ENCODE data around the gene SERPINB10.

Gene SERPINB10

DNA sequence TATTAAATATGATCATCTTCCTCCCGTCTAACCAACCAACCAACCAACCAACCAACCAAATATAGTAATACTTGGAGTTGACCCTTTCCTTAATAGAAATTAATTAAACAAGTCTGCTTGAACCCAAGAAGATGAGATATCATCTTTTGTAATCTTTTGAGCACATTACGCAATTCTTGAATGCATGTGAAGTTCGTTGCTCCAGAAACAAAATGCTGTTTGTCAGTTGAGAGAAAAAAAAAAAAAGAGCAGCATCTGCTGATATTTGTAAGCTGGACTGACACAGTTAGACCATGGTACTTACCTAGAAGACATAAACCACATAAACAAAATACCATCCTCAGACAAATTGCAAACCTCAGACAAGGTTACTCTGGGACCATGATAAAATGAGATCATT is 29.4 kb upstream of the SERPINB10 start:
- WGBS, 2 experiments = 93% methylated on average over 3 of the region's 3 CpGs
- H3K4me1 ChIP-seq (ENCODE audit: control insufficient read depth, insufficient read depth, low read length) = no peaks in the 10 kb centered on the region
- H3K9me3 ChIP-seq (ENCODE audit: control insufficient read depth, low read length) = no peaks in the 10 kb centered on the region
- H3K27me3 ChIP-seq (ENCODE audit: control insufficient read depth, insufficient read depth, low read length, poor library complexity, severe bottlenecking) = no peaks in the 10 kb centered on the region
- no peak overlapping the region for H3K27ac ChIP-seq (ENCODE audit: insufficient read depth, low read depth, low read length, poor library complexity, severe bottlenecking)
- H3K4me3 ChIP-seq (ENCODE audit: insufficient read depth, low read depth, low read length) = no peak overlapping the region
- no peaks in the 10 kb centered on the region for H3K36me3 ChIP-seq (ENCODE audit: control insufficient read depth, insufficient read depth, low read length)

DNA sequence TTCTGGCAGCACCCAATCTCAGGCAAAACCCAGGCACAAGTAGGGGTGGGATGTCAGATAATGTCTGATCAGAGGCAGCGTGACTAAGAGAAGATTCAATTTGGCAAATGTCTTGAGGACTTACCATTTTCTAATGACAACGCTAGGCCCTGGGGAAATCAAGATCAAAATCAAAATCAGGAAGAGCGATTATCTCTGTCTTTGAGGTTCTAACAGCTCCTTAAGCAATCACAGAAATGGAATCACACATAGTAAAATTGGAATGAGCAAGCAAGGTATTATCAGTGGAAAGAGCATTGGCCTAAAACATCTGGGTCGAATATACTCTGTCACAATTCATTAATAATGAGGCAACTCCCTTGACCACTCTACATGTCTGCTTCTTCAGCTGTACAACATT is 28.8 kb upstream of the SERPINB10 start:
- Histone ChIP-seq H3K4me3 (ENCODE audit: insufficient read depth, low read depth, low read length) (no peak overlapping the region), H3K27ac (ENCODE audit: insufficient read depth, low read depth, low read length, poor library complexity, severe bottlenecking) (no peak overlapping the region)

DNA sequence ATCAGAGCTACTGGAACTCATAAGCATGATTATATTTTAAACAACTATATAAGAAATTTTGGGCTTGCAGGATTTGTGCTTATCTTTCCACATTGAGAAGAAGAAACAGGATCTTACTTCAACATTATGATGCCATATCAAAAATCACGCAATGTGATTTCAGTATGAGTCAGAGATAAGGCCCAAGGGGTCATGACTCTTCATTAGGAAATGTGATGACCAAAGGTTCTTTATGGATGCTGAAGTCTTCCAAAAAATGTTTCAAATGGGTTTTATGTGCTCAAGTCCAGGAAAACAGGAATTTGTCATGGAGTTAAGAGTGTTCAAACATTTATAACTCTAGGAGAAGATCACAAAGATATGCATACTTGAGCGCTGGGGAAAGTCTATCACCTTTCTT is 28.0 kb upstream of the SERPINB10 start:
- 94 to 95% methylated on average over 2 of the region's 2 CpGs for WGBS, 2 experiments
- Histone ChIP-seq H3K4me1 (ENCODE audit: control insufficient read depth, insufficient read depth, low read length) (no peaks in the 10 kb centered on the region), H3K27me3 (ENCODE audit: control insufficient read depth, insufficient read depth, low read length, poor library complexity, severe bottlenecking) (no peaks in the 10 kb centered on the region), H3K36me3 (ENCODE audit: control insufficient read depth, insufficient read depth, low read length) (no peaks in the 10 kb centered on the region), H3K27ac (ENCODE audit: insufficient read depth, low read depth, low read length, poor library complexity, severe bottlenecking) (no peak overlapping the region), H3K4me3 (ENCODE audit: insufficient read depth, low read depth, low read length) (no peak overlapping the region), H3K9me3 (ENCODE audit: control insufficient read depth, low read length) (no peaks in the 10 kb centered on the region)

More for the DNA sequence above, 28.8 kb upstream of the SERPINB10 start:
- H3K36me3 ChIP-seq (ENCODE audit: control insufficient read depth, insufficient read depth, low read length) = no peaks in the 10 kb centered on the region
- no peaks in the 10 kb centered on the region for H3K9me3 ChIP-seq (ENCODE audit: control insufficient read depth, low read length)
- 88 to 89% methylated on average over 4 of the region's 4 CpGs for WGBS, 2 experiments
- H3K4me1 ChIP-seq (ENCODE audit: control insufficient read depth, insufficient read depth, low read length) = no peaks in the 10 kb centered on the region
- H3K27me3 ChIP-seq (ENCODE audit: control insufficient read depth, insufficient read depth, low read length, poor library complexity, severe bottlenecking) = no peaks in the 10 kb centered on the region

DNA sequence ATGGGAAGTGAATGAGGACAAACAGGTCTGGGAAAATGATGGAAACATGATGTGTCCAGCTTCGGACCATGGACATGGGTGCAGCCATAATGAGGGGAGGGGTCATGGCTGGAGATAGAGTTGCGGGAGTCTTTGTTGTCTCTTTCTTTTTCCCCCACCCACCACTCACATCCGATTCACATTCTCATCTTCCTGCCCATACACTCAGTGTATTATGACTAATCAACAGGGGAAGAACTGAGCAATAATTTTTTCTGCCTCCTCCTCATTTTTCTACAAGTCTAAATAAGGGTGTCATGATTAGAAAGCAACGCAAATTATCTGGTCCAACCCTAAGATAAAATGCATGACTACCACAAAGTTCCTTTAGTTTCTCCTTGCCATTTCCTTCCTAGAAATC is 25.9 kb upstream of the SERPINB10 start:
- WGBS, 2 experiments = 90 to 96% methylated on average over 3 to 4 of the region's 4 CpGs
- Histone ChIP-seq H3K4me1 (ENCODE audit: control insufficient read depth, insufficient read depth, low read length) (no peaks in the 10 kb centered on the region), H3K36me3 (ENCODE audit: control insufficient read depth, insufficient read depth, low read length) (no peaks in the 10 kb centered on the region), H3K4me3 (ENCODE audit: insufficient read depth, low read depth, low read length) (no peak overlapping the region), H3K27me3 (ENCODE audit: control insufficient read depth, insufficient read depth, low read length, poor library complexity, severe bottlenecking) (no peaks in the 10 kb centered on the region), H3K27ac (ENCODE audit: insufficient read depth, low read depth, low read length, poor library complexity, severe bottlenecking) (no peak overlapping the region), H3K9me3 (ENCODE audit: control insufficient read depth, low read length) (no peaks in the 10 kb centered on the region)

DNA sequence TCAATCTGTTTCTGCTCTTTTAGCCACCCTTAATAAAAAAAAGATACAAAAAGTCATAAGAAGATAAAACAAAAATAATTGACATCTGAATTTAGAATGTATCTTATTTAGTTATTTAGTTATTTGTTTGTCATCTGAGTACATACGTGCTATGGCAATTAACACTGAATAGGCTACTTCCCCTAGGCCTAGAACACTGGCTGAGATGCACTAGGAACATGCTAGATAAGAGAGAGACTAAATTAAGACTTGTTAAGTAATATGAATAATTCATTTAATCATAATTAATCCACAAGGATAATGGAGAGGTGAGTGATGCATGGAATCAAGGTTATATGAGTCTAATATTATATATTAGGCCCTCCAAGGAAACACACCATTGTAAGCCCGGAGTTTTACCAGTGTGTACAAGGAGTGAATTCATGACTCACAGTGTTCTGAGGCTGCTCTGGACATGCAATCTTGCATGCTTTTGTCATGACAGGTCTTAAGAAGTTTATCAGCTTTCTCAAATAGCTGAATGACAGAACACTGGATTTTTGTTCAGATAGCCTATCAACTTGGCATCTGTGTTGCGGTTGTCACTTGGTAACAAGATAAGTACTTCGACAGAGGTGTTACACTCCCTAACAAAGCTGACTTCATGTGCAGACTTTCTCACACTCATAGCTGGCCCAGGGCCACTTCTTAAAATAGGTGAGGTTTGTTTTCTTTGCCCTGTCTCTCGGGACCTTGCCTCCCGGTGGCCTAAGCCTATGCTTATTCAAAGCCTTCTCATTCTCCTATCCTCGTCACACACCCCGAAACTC is 25.2 kb upstream of the SERPINB10 start:
- H3K27ac ChIP-seq (ENCODE audit: insufficient read depth, low read depth, low read length, poor library complexity, severe bottlenecking) = no peak overlapping the region
- WGBS, 2 experiments = 86 to 95% methylated on average over 7 to 8 of the region's 8 CpGs
- H3K36me3 ChIP-seq (ENCODE audit: control insufficient read depth, insufficient read depth, low read length) = no peaks in the 10 kb centered on the region
- no peaks in the 10 kb centered on the region for H3K4me1 ChIP-seq (ENCODE audit: control insufficient read depth, insufficient read depth, low read length)
- H3K9me3 ChIP-seq (ENCODE audit: control insufficient read depth, low read length) = no peaks in the 10 kb centered on the region
- no peaks in the 10 kb centered on the region for H3K27me3 ChIP-seq (ENCODE audit: control insufficient read depth, insufficient read depth, low read length, poor library complexity, severe bottlenecking)
- no peak overlapping the region for H3K4me3 ChIP-seq (ENCODE audit: insufficient read depth, low read depth, low read length)

DNA sequence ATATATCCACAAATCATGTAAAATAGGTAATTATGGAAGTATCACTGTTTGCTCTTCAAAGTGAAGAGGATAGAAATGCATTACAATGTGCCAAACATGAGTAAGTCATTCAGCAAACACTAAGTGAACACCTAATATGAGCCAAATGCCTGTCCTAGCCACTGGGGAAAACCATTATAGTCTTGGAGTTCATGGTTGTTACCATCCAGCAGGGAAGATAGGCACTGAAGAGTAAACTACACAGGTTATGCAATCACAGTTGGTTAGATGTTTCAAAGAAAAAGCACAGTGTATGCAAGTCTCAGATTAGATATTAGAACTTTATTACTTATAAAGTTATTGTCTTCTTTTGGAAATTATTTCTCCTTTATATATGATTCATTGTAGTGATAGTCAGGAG is 24.1 kb upstream of the SERPINB10 start:
- no peaks in the 10 kb centered on the region for H3K27me3 ChIP-seq (ENCODE audit: control insufficient read depth, insufficient read depth, low read length, poor library complexity, severe bottlenecking)
- no peaks in the 10 kb centered on the region for H3K36me3 ChIP-seq (ENCODE audit: control insufficient read depth, insufficient read depth, low read length)
- no peaks in the 10 kb centered on the region for H3K4me1 ChIP-seq (ENCODE audit: control insufficient read depth, insufficient read depth, low read length)
- H3K9me3 ChIP-seq (ENCODE audit: control insufficient read depth, low read length) = no peaks in the 10 kb centered on the region
- H3K4me3 ChIP-seq (ENCODE audit: insufficient read depth, low read depth, low read length) = no peak overlapping the region
- no peak overlapping the region for H3K27ac ChIP-seq (ENCODE audit: insufficient read depth, low read depth, low read length, poor library complexity, severe bottlenecking)

DNA sequence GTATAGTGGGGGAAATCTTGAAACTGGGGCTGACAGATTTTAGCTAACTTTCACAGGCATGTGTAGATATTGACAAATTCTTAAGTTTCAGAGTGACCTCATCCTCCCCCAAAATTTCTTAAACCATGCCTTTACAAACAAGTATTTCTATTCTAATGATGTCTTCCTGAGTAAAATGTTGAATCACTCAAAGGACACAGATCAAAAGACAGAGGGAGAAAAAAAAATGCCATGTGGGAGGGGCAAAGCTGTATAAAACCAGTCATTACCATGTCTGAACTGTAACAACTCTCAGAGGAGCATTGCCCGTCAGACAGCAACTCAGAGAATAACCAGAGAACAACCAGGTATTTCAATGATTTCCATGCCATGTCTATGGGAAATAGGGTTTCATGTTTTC is 20.3 kb upstream of the SERPINB10 start, which contains the start of gene SERPINB2:
Gene SERPINB2, plus strand, starts transcription at position 282 of the 400 bp plus-strand sequence. CDS start 3,740 bp downstream, outside the sequence.
- Histone ChIP-seq H3K27ac (ENCODE audit: insufficient read depth, low read depth, low read length, poor library complexity, severe bottlenecking) (no peak within 1 kb of the TSS), H3K36me3 (ENCODE audit: control insufficient read depth, insufficient read depth, low read length) (no peaks in the 10 kb centered on the region), H3K4me3 (ENCODE audit: insufficient read depth, low read depth, low read length) (no peak within 1 kb of the TSS), H3K27me3 (ENCODE audit: control insufficient read depth, insufficient read depth, low read length, poor library complexity, severe bottlenecking) (no peaks in the 10 kb centered on the region), H3K4me1 (ENCODE audit: control insufficient read depth, insufficient read depth, low read length) (no peaks in the 10 kb centered on the region), H3K9me3 (ENCODE audit: control insufficient read depth, low read length) (no peaks in the 10 kb centered on the region)
- 64 to 91% methylated on average over 1 of the region's 1 CpG for WGBS, 2 experiments

DNA sequence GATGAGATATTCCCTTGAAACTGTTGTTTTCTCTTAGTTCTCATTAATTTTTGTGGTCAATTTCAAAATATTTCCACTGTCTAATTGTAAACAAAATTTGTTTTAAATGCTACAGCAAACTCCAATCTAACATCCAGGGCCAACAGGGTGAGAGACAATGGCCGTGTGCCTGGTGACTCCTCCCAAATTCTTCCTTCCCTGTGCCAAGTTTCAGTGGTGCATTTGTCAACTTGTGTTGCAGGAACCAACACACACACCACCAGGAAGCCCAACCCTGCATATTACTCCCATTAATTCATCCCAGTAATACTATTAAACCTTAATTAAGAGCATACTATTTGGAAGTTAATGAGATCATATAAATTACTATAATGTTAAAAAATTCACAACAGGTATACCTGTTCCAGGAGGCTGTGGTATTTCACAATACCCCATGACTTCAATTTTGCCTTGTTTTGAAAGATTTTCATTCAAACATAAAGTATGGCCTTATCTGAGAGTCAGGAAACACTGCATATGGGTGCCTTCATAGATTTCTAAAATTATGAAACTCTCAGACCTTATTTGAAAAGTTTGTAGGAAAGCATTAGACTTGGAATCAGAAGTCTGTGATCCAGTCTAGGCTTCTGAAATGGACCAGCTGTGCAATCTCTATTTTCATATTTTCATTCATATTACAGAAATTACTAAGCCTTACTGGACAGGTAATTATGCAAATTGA is 19.1 kb upstream of the SERPINB10 start:
- H3K4me3 ChIP-seq (ENCODE audit: insufficient read depth, low read depth, low read length) = no peak overlapping the region
- WGBS, 2 experiments = 72 to 77% methylated on average over 1 of the region's 1 CpG
- no peaks in the 10 kb centered on the region for H3K27me3 ChIP-seq (ENCODE audit: control insufficient read depth, insufficient read depth, low read length, poor library complexity, severe bottlenecking)

DNA sequence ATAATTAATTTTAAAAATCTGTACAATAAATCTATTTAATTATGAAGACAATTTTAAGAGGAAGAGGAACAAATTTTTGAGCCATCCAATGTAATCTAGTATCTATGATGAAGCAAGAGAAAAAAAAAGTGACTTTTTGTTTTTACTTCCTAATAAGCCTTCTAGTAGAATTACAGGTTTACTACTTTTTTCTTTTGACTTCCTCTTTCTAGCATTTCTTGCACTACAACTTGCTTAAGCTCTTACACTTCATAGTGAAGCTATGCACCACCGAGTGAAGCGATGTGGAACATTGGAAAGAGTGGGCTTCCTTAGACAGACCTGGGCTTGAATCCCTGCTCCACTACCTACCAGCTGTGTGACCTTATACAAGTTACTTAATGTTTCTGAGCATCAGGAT is 18.1 kb upstream of the SERPINB10 start:
- 86 to 98% methylated on average over 2 of the region's 2 CpGs for WGBS, 2 experiments

More for the DNA sequence above, 19.1 kb upstream of the SERPINB10 start:
- no peaks in the 10 kb centered on the region for H3K36me3 ChIP-seq (ENCODE audit: control insufficient read depth, insufficient read depth, low read length)
- no peak overlapping the region for H3K27ac ChIP-seq (ENCODE audit: insufficient read depth, low read depth, low read length, poor library complexity, severe bottlenecking)
- no peaks in the 10 kb centered on the region for H3K9me3 ChIP-seq (ENCODE audit: control insufficient read depth, low read length)
- H3K4me1 ChIP-seq (ENCODE audit: control insufficient read depth, insufficient read depth, low read length) = no peaks in the 10 kb centered on the region

DNA sequence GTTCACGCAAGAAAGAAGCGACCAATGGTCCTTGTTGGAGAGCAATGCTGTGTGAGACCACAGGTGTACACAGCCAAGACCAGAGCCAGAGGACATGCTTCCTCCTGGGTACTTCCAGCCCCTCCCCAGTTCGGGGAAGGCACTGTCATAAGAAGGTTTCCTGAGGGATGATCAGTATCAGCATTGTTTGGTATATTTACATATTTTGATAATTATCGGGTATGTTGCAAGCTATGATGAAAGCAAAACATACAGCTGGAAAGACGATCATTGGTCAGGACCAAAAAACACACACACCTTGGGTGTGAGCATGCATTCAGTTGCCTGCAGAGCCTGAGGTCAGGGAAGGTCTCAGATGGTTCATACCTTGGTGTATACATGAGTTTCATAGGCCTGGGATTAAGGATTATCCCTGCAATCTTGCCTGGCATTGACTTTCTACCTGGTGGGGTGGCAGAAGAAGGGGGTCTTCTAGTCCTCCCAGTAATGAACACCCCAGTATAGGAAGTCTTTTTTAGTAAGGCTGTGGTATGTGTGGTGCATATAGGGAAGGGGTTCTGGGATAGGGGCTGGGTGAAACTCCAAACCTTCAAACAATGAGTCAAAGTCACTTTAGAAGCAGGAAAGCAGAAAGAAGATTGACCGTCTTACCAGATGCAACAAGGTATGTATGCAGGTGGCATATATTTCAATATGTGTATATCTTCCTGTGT is 17.4 kb upstream of the SERPINB10 start:
- no peaks in the 10 kb centered on the region for H3K27me3 ChIP-seq (ENCODE audit: control insufficient read depth, insufficient read depth, low read length, poor library complexity, severe bottlenecking)
- WGBS, 2 experiments = 94 to 96% methylated on average over 6 of the region's 6 CpGs
- H3K4me1 ChIP-seq (ENCODE audit: control insufficient read depth, insufficient read depth, low read length) = no peaks in the 10 kb centered on the region
- no peak overlapping the region for H3K4me3 ChIP-seq (ENCODE audit: insufficient read depth, low read depth, low read length)
- no peaks in the 10 kb centered on the region for H3K9me3 ChIP-seq (ENCODE audit: control insufficient read depth, low read length)
- H3K36me3 ChIP-seq (ENCODE audit: control insufficient read depth, insufficient read depth, low read length) = no peaks in the 10 kb centered on the region
- H3K27ac ChIP-seq (ENCODE audit: insufficient read depth, low read depth, low read length, poor library complexity, severe bottlenecking) = no peak overlapping the region

More for the DNA sequence above, 18.1 kb upstream of the SERPINB10 start:
- Histone ChIP-seq H3K4me1 (ENCODE audit: control insufficient read depth, insufficient read depth, low read length) (no peaks in the 10 kb centered on the region), H3K27me3 (ENCODE audit: control insufficient read depth, insufficient read depth, low read length, poor library complexity, severe bottlenecking) (no peaks in the 10 kb centered on the region), H3K36me3 (ENCODE audit: control insufficient read depth, insufficient read depth, low read length) (no peaks in the 10 kb centered on the region), H3K9me3 (ENCODE audit: control insufficient read depth, low read length) (no peaks in the 10 kb centered on the region), H3K4me3 (ENCODE audit: insufficient read depth, low read depth, low read length) (no peak overlapping the region), H3K27ac (ENCODE audit: insufficient read depth, low read depth, low read length, poor library complexity, severe bottlenecking) (no peak overlapping the region)

All from ectodermal cell (in vitro differentiated cells).